Measurements from ENCODE around the gene GLI1. TPM values are rescaled to one million over a fixed set of nuclear protein-coding genes. Genes with fewer than 3 reads are reported as not detected.
"Not testable (repeated sequence)": the region's sequence is repeated elsewhere in the genome, so short reads cannot be mapped to it uniquely, and the experiment has no call there.

Gene GLI1
- polyA plus RNA-seq, 1 donor (not counting 4 experiments of a cell fraction or from before 2014, with no cell fraction given), result 1.0 TPM

DNA sequence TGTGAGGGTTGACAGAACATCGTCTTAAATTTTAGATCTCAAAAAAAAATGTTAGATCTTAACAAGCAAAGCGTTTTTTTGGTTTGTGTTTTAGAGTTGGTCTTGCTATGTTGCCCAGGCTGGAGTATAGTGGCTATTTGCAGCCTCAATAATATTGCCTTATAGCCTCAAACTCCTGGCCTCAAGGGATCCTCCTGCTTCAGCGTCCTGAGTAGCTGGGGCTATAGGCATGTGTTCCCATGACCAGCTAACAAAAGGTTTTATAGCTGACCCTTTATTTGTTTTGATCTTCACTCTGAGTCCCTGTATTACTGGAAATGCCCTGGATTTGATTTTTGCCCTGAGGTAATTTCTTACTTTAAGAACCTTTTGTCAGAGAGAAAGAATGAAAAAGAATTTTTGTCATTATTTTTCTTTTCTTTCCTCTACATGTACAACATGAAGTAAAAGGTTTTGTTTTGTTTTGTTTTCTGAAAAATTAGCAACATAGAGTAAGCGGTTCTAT lies 19.8 kb upstream of the GLI1 start:
- Histone ChIP-seq H3K9me3 (ENCODE audit: control insufficient read depth, low read depth, low read length) (no peaks in the 10 kb centered on the region), H3K4me2 (ENCODE audit: control insufficient read depth, extremely low read depth, insufficient read depth, low read depth, low read length) (no peak overlapping the region), H3K4me1 (ENCODE audit: control insufficient read depth, extremely low read depth, insufficient read depth, low read length) (no peaks in the 10 kb centered on the region), H3K27me3 (ENCODE audit: control insufficient read depth, extremely low read depth, insufficient read depth, low read length) (no peaks in the 10 kb centered on the region), H3K27ac (ENCODE audit: control insufficient read depth, insufficient read depth, low read length) (no peak overlapping the region), H4K20me1 (ENCODE audit: control insufficient read depth, extremely low read depth, insufficient read depth, low read length) (no peaks in the 10 kb centered on the region), H3K4me3 (ENCODE audit: control insufficient read depth in 2 of 3, extremely low read depth in 1 of 3, insufficient read depth in 2 of 3, low read depth in 1 of 3, low read length in 3 of 3) (no peak overlapping the region), H3K9ac (ENCODE audit: control insufficient read depth, extremely low read depth, insufficient read depth, low read length) (no peak overlapping the region), H2AFZ (ENCODE audit: control insufficient read depth, low read length) (no peak overlapping the region), H3K36me3 (ENCODE audit: control insufficient read depth in 2 of 2, extremely low read depth in 1 of 2, insufficient read depth in 2 of 2, low read length in 2 of 2) (no peaks in the 10 kb centered on the region), H3K9me1 (ENCODE audit: control insufficient read depth, extremely low read depth, insufficient read depth, low read length) (no peaks in the 10 kb centered on the region), H3K79me2 (ENCODE audit: control insufficient read depth, insufficient read depth, low read length) (no peaks in the 10 kb centered on the region)
- no peak for TF ChIP-seq EZH2 (IDR thresholded peaks at IDR 0.05; ENCODE audit: low read length)
- DNase-seq (ENCODE audit: low read depth, low spot score), result no peak
- dilution Hi-C loops (cut with MboI; ENCODE audit: extremely low pct_ligation_motif_present, low sequenced_read_pairs), result no loop called here
- no peak for FAIRE-seq

DNA sequence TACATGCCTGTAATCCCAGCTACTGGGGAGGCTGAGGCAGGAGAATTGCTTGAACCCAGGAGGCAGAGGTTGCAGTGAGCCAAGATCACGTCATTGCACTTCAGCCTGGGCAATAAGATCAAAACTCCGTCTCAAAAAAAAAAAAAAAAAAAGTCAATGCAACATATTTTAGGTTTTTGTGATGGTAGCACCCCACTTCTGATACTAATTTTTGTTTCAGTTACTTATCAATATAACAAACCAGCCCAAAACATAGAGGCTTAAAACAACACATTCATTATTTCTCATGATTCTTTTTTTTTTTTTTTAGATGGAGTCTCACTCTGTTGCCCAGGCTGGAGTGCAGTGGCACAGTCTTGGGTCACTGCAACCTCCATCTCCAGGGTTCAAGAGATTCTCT lies 18.2 kb upstream of the GLI1 start:
- FAIRE-seq; H3K36me3 ChIP-seq (ENCODE audit: control insufficient read depth in 2 of 2, extremely low read depth in 1 of 2, insufficient read depth in 2 of 2, low read length in 2 of 2); H3K9ac ChIP-seq (ENCODE audit: control insufficient read depth, extremely low read depth, insufficient read depth, low read length); H3K9me1 ChIP-seq (ENCODE audit: control insufficient read depth, extremely low read depth, insufficient read depth, low read length); H3K27ac ChIP-seq (ENCODE audit: control insufficient read depth, insufficient read depth, low read length); H3K4me1 ChIP-seq (ENCODE audit: control insufficient read depth, extremely low read depth, insufficient read depth, low read length); H3K79me2 ChIP-seq (ENCODE audit: control insufficient read depth, insufficient read depth, low read length); DNase-seq (ENCODE audit: low read depth, low spot score); H3K4me3 ChIP-seq (ENCODE audit: control insufficient read depth in 2 of 3, extremely low read depth in 1 of 3, insufficient read depth in 2 of 3, low read depth in 1 of 3, low read length in 3 of 3); H3K9me3 ChIP-seq (ENCODE audit: control insufficient read depth, low read depth, low read length); H4K20me1 ChIP-seq (ENCODE audit: control insufficient read depth, extremely low read depth, insufficient read depth, low read length); H2AFZ ChIP-seq (ENCODE audit: control insufficient read depth, low read length); H3K4me2 ChIP-seq (ENCODE audit: control insufficient read depth, extremely low read depth, insufficient read depth, low read depth, low read length); H3K27me3 ChIP-seq (ENCODE audit: control insufficient read depth, extremely low read depth, insufficient read depth, low read length); dilution Hi-C loops (cut with MboI; ENCODE audit: extremely low pct_ligation_motif_present, low sequenced_read_pairs): not testable (repeated sequence)

GRCh38 chr12:57441846-57442427 lies 17.6 kb upstream of the GLI1 start:
- H4K20me1 ChIP-seq (ENCODE audit: control insufficient read depth, extremely low read depth, insufficient read depth, low read length), result no peaks in the 10 kb centered on the region
- TF ChIP-seq EZH2 (IDR thresholded peaks at IDR 0.05; ENCODE audit: low read length), result no peak
- no peaks in the 10 kb centered on the region for H3K79me2 ChIP-seq (ENCODE audit: control insufficient read depth, insufficient read depth, low read length)
- no peaks in the 10 kb centered on the region for H3K27me3 ChIP-seq (ENCODE audit: control insufficient read depth, extremely low read depth, insufficient read depth, low read length)
- no peaks in the 10 kb centered on the region for H3K9me1 ChIP-seq (ENCODE audit: control insufficient read depth, extremely low read depth, insufficient read depth, low read length)
- no peak overlapping the region for H2AFZ ChIP-seq (ENCODE audit: control insufficient read depth, low read length)
- H3K4me1 ChIP-seq (ENCODE audit: control insufficient read depth, extremely low read depth, insufficient read depth, low read length), result no peaks in the 10 kb centered on the region
- FAIRE-seq, result no peak
- H3K9me3 ChIP-seq (ENCODE audit: control insufficient read depth, low read depth, low read length), result no peaks in the 10 kb centered on the region
- DNase-seq (ENCODE audit: low read depth, low spot score), result no peak
- H3K4me3 ChIP-seq (ENCODE audit: control insufficient read depth in 2 of 3, extremely low read depth in 1 of 3, insufficient read depth in 2 of 3, low read depth in 1 of 3, low read length in 3 of 3), result no peak overlapping the region
- H3K36me3 ChIP-seq (ENCODE audit: control insufficient read depth in 2 of 2, extremely low read depth in 1 of 2, insufficient read depth in 2 of 2, low read length in 2 of 2), result no peaks in the 10 kb centered on the region
- H3K27ac ChIP-seq (ENCODE audit: control insufficient read depth, insufficient read depth, low read length), result no peak overlapping the region
- H3K9ac ChIP-seq (ENCODE audit: control insufficient read depth, extremely low read depth, insufficient read depth, low read length), result no peak overlapping the region
- H3K4me2 ChIP-seq (ENCODE audit: control insufficient read depth, extremely low read depth, insufficient read depth, low read depth, low read length), result no peak overlapping the region
- dilution Hi-C loops (cut with MboI; ENCODE audit: extremely low pct_ligation_motif_present, low sequenced_read_pairs), result no loop called here

DNA sequence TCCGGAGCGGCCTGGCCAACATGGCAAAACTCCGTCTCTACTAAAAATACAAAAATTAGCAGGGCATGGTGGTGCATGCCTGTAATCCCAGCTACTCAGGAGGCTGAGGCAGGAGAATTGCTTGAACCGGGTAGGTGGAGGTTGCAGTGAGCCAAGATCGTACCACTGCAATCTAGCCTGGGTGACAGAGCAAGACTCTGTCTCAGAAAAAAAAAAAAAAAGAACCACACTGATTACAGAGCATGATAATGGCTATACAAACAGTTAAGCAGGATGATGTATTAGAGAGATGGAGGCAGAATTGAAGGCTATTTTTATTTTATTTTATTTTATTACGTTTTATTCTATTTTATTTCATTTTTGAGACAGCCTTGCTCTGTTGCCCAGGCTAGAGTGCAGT lies 15.2 kb upstream of the GLI1 start:
- H3K27ac ChIP-seq (ENCODE audit: control insufficient read depth, insufficient read depth, low read length); H3K4me3 ChIP-seq (ENCODE audit: control insufficient read depth in 2 of 3, extremely low read depth in 1 of 3, insufficient read depth in 2 of 3, low read depth in 1 of 3, low read length in 3 of 3); H3K4me1 ChIP-seq (ENCODE audit: control insufficient read depth, extremely low read depth, insufficient read depth, low read length); FAIRE-seq; dilution Hi-C loops (cut with MboI; ENCODE audit: extremely low pct_ligation_motif_present, low sequenced_read_pairs); H3K9me1 ChIP-seq (ENCODE audit: control insufficient read depth, extremely low read depth, insufficient read depth, low read length); H3K27me3 ChIP-seq (ENCODE audit: control insufficient read depth, extremely low read depth, insufficient read depth, low read length); DNase-seq (ENCODE audit: low read depth, low spot score); H3K9ac ChIP-seq (ENCODE audit: control insufficient read depth, extremely low read depth, insufficient read depth, low read length); H2AFZ ChIP-seq (ENCODE audit: control insufficient read depth, low read length); H3K4me2 ChIP-seq (ENCODE audit: control insufficient read depth, extremely low read depth, insufficient read depth, low read depth, low read length); H3K36me3 ChIP-seq (ENCODE audit: control insufficient read depth in 2 of 2, extremely low read depth in 1 of 2, insufficient read depth in 2 of 2, low read length in 2 of 2); H3K79me2 ChIP-seq (ENCODE audit: control insufficient read depth, insufficient read depth, low read length); H4K20me1 ChIP-seq (ENCODE audit: control insufficient read depth, extremely low read depth, insufficient read depth, low read length); H3K9me3 ChIP-seq (ENCODE audit: control insufficient read depth, low read depth, low read length): not testable (repeated sequence)
